Neural cell (in vitro differentiated cells): ENCODE results near the gene MGLL. TPM values are rescaled to one million over a fixed set of nuclear protein-coding genes. Genes with fewer than 3 reads are reported as not detected.

Experiments
- H2AFZ ChIP-seq: fragments of 200-600, 300-800 bp; sonication (generic), shearing (Covaris generic); 2 replicates; pipeline ENCODE4 v1.6.0; 2014; ENCODE audit warnings: low read depth, mild to moderate bottlenecking, antibody characterized with exemption, low read length, moderate library complexity
- H3F3A ChIP-seq: fragments of 200-600 bp; shearing (Covaris generic); 2 replicates; pipeline ENCODE4 v1.6.1; 2016; ENCODE audit warnings: mild to moderate bottlenecking, moderate library complexity, mixed read lengths, antibody characterized with exemption, low read length; ENCODE audit not compliant: insufficient read depth, poor library complexity, severe bottlenecking
- H3K27ac ChIP-seq: fragments of 200-600, 300-800 bp; sonication (generic), shearing (Covaris generic); 2 replicates; pipeline ENCODE4 v1.5.1; 2014; ENCODE audit warnings: mild to moderate bottlenecking, low read length, moderate library complexity
- H3K27me3 ChIP-seq: fragments of 300-800, 200-600 bp; sonication (generic), shearing (Covaris generic); 2 replicates; pipeline ENCODE4 v1.6.0; 2014; ENCODE audit warnings: mild to moderate bottlenecking, low read depth, low read length, moderate library complexity; ENCODE audit not compliant: insufficient read depth
- H3K36me3 ChIP-seq: fragments of 300-800, 200-600 bp; sonication (generic), shearing (Covaris generic); 2 replicates; pipeline ENCODE4 v1.5.1; 2014; ENCODE audit warnings: mild to moderate bottlenecking, antibody characterized with exemption, low read length, moderate library complexity; ENCODE audit not compliant: insufficient read depth
- H3K4me2 ChIP-seq: fragments of 300-800, 200-600 bp; sonication (generic), shearing (Covaris generic); 2 replicates; pipeline ENCODE4 v1.6.0; 2014; ENCODE audit warnings: mild to moderate bottlenecking, low read length
- H3K4me3 ChIP-seq: fragments of 300-800, 200-600 bp; sonication (generic), shearing (Covaris generic); 2 replicates; pipeline ENCODE4 v1.5.1; 2014; ENCODE audit warnings: mild to moderate bottlenecking, low read length, moderate library complexity
- H3K79me2 ChIP-seq: fragments of 200-600 bp; shearing (Covaris generic); replicated peaks from 2 replicates; pipeline ENCODE4 v1.6.0; 2014; ENCODE audit warnings: mild to moderate bottlenecking, low read length, moderate library complexity; ENCODE audit not compliant: insufficient read depth
- H3K9ac ChIP-seq: fragments of 300-800, 200-600 bp; sonication (generic), shearing (Covaris generic); 2 replicates; pipeline ENCODE4 v1.6.1; 2016; ENCODE audit warnings: mild to moderate bottlenecking, low read length, mixed read lengths
- H3K9me2 ChIP-seq: fragments of 200-600 bp; shearing (Covaris generic); 2 replicates; pipeline ENCODE4 v1.6.1; 2016; ENCODE audit warnings: mild to moderate bottlenecking, low read length, mixed read lengths; ENCODE audit not compliant: insufficient read depth
- H3K9me3 ChIP-seq: fragments of 200-600, 300-800 bp; sonication (generic), shearing (Covaris generic); 2 replicates; pipeline ENCODE4 v1.6.1; 2016; ENCODE audit warnings: mild to moderate bottlenecking, mixed run types, low read length, moderate library complexity, mixed read lengths
- H4K20me1 ChIP-seq: fragments of 200-600 bp; shearing (Covaris generic); 2 replicates; pipeline ENCODE4 v1.6.1; 2016; ENCODE audit warnings: mild to moderate bottlenecking, mixed run types; ENCODE audit not compliant: insufficient read depth
- EP300 ChIP-seq: fragments of 450-650 bp; conservative IDR thresholded peaks from 2 replicates; pipeline ENCODE4 v1.6.1; 2014; ENCODE audit warnings: antibody characterized with exemption, mild to moderate bottlenecking, moderate library complexity; ENCODE audit not compliant: poor library complexity, severe bottlenecking
- EZH2 ChIP-seq: fragments of 200-600, 300-800 bp; shearing (Covaris generic), sonication (generic); IDR thresholded peaks from 2 replicates; pipeline ENCODE4 v1.6.1; 2014; ENCODE audit warnings: antibody characterized with exemption, low read length, borderline replicate concordance, mild to moderate bottlenecking; ENCODE audit not compliant: insufficient read depth, poor library complexity, severe bottlenecking
- MXI1 ChIP-seq: fragments of 450-650 bp; conservative IDR thresholded peaks from 2 replicates; pipeline ENCODE4 v1.6.1; 2014; ENCODE audit warnings: antibody characterized with exemption, mild to moderate bottlenecking; ENCODE audit not compliant: poor library complexity, severe bottlenecking
- POLR2AphosphoS5 ChIP-seq: IDR thresholded peaks from 2 replicates; pipeline ENCODE4 v1.6.1; 2012
- RAD21 ChIP-seq: fragments of 450-650 bp; conservative IDR thresholded peaks from 2 replicates; pipeline ENCODE4 v1.6.1; 2014; ENCODE audit warnings: antibody characterized with exemption, mild to moderate bottlenecking, moderate library complexity
- SMC3 ChIP-seq: fragments of 450-650 bp; conservative IDR thresholded peaks from 2 replicates; pipeline ENCODE4 v1.6.1; 2014; ENCODE audit warnings: antibody characterized with exemption, mild to moderate bottlenecking, moderate library complexity; ENCODE audit not compliant: poor library complexity
- TAF1 ChIP-seq: IDR thresholded peaks from 2 replicates; pipeline ENCODE4 v1.6.1; 2012; ENCODE audit warnings: low read depth
- polyA plus RNA-seq: library from polyadenylated mRNA; depleted of rRNA; stranded (reverse); fragments of >200 nt; gene quantifications from 2 replicates; pipeline ENCODE4 v1.2.3, GENCODE V29; 2014
- TF ChIP-seq, protein P1 (sequence below): fragments of 450-650 bp; IDR thresholded peaks from 2 replicates; pipeline ENCODE4 v1.5.1; 2014; ENCODE audit warnings: antibody characterized with exemption, mild to moderate bottlenecking, moderate library complexity; ENCODE audit not compliant: poor library complexity, severe bottlenecking
- TF ChIP-seq, protein P2 (sequence below): IDR thresholded peaks from 2 replicates; pipeline ENCODE4 v1.6.1; 2012; ENCODE audit warnings: borderline replicate concordance

The MGLL gene
- polyA plus RNA-seq, 1 donor from 2014 or later = 2.0 TPM

DNA sequence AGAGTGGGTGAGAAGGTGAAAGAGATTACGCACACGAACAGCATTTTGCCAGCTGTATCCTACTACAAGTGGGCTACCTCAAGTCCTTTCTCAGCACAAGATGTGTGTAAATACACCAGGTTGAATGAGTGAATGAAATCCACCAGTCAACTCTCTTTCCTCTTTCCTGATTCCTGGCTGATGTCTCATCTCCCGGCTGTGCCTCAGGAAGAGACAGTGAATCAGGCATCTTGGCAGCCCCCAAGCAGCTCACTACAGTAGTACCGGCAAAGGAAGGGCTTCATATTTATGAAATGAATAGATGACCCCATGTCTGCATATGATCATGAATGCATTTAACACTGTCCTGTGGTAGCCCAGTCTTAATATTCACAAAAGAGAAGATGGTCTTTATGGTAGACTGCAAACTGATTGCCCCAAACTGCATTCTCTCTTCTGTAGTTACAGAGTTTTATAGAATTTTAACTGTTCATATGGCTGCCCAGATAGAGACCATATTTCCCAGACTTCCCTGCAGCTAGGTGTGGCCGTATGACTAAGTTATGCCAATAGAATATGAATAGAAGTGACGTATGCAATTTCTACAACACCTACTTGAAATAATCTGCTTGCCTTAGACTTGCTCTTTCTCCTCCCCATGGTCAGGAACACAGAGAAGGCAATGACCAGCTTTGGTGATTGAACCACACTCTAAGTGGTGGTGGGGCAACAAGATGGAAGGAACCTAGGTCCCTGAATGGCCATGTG, 22.7 kb downstream of the MGLL start:
- Histone ChIP-seq H3K79me2 (no peaks in the 10 kb centered on the region), H3F3A (no peaks in the 10 kb centered on the region), H3K4me2 (no peak overlapping the region), H3K4me3 (no peak overlapping the region), H3K27ac (no peak overlapping the region), H4K20me1 (no peaks in the 10 kb centered on the region), H3K9me2 (no peaks in the 10 kb centered on the region), H3K27me3 (no peaks in the 10 kb centered on the region), H2AFZ (no peak overlapping the region), H3K9me3 (no peaks in the 10 kb centered on the region), H3K9ac (no peak overlapping the region), H3K36me3 (no peaks in the 10 kb centered on the region)
- TF ChIP-seq, protein P1, sequence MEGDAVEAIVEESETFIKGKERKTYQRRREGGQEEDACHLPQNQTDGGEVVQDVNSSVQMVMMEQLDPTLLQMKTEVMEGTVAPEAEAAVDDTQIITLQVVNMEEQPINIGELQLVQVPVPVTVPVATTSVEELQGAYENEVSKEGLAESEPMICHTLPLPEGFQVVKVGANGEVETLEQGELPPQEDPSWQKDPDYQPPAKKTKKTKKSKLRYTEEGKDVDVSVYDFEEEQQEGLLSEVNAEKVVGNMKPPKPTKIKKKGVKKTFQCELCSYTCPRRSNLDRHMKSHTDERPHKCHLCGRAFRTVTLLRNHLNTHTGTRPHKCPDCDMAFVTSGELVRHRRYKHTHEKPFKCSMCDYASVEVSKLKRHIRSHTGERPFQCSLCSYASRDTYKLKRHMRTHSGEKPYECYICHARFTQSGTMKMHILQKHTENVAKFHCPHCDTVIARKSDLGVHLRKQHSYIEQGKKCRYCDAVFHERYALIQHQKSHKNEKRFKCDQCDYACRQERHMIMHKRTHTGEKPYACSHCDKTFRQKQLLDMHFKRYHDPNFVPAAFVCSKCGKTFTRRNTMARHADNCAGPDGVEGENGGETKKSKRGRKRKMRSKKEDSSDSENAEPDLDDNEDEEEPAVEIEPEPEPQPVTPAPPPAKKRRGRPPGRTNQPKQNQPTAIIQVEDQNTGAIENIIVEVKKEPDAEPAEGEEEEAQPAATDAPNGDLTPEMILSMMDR = no peak

DNA sequence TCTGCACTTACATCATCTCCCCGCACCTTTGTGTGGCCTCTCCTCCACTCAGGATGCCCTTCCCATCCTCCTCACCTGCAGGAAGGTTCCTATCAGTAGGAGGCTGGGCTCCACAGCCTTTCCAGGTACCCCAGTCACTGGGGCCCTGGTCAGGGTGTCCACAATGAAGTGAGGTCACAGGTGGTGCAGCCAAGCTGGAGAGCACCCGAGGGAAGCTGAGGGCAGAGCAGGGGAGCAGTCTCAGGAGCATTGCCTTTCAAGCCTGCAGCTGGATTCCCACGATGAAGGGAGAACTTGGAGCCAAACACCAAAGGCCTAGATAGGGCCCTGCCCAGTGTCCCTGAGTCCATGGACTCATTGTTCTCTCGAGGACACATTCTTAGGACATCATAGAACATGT, 23.6 kb downstream of the MGLL start:
- H2AFZ ChIP-seq = no peak overlapping the region
- H3K4me2 ChIP-seq = no peak overlapping the region
- no peak overlapping the region for H3K27ac ChIP-seq
- no peaks in the 10 kb centered on the region for H3K36me3 ChIP-seq
- no peaks in the 10 kb centered on the region for H3K27me3 ChIP-seq
- H4K20me1 ChIP-seq = no peaks in the 10 kb centered on the region
- no peak overlapping the region for H3K9ac ChIP-seq
- TF ChIP-seq, protein P2, sequence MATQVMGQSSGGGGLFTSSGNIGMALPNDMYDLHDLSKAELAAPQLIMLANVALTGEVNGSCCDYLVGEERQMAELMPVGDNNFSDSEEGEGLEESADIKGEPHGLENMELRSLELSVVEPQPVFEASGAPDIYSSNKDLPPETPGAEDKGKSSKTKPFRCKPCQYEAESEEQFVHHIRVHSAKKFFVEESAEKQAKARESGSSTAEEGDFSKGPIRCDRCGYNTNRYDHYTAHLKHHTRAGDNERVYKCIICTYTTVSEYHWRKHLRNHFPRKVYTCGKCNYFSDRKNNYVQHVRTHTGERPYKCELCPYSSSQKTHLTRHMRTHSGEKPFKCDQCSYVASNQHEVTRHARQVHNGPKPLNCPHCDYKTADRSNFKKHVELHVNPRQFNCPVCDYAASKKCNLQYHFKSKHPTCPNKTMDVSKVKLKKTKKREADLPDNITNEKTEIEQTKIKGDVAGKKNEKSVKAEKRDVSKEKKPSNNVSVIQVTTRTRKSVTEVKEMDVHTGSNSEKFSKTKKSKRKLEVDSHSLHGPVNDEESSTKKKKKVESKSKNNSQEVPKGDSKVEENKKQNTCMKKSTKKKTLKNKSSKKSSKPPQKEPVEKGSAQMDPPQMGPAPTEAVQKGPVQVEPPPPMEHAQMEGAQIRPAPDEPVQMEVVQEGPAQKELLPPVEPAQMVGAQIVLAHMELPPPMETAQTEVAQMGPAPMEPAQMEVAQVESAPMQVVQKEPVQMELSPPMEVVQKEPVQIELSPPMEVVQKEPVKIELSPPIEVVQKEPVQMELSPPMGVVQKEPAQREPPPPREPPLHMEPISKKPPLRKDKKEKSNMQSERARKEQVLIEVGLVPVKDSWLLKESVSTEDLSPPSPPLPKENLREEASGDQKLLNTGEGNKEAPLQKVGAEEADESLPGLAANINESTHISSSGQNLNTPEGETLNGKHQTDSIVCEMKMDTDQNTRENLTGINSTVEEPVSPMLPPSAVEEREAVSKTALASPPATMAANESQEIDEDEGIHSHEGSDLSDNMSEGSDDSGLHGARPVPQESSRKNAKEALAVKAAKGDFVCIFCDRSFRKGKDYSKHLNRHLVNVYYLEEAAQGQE = no peak
- TF ChIP-seq POLR2AphosphoS5 = no peak
- TF ChIP-seq SMC3 = no peak
- TF ChIP-seq MXI1 = no peak
- no peak for TF ChIP-seq EP300
- no peak for TF ChIP-seq TAF1
- TF ChIP-seq, protein P1 = no peak
- TF ChIP-seq RAD21 = no peak
- TF ChIP-seq EZH2 = no peak
- H3K9me2 ChIP-seq = no peaks in the 10 kb centered on the region
- no peaks in the 10 kb centered on the region for H3F3A ChIP-seq
- H3K9me3 ChIP-seq = no peaks in the 10 kb centered on the region
- no peaks in the 10 kb centered on the region for H3K79me2 ChIP-seq
- H3K4me3 ChIP-seq = no peak overlapping the region
